Bladder microvascular endothelial cell (primary cell): ENCODE results near the gene CD33. TPM values are rescaled to one million over a fixed set of nuclear protein-coding genes. Genes with fewer than 3 reads are reported as not detected.

Experiments used
- total RNA-seq: library from RNA; depleted of rRNA; stranded (reverse); fragments of >200 nt; gene quantifications from 2 replicates; pipeline ENCODE4 v1.2.3, GENCODE V29; 2014

CD33 gene
- not detected in 2 replicates for total RNA-seq

DNA sequence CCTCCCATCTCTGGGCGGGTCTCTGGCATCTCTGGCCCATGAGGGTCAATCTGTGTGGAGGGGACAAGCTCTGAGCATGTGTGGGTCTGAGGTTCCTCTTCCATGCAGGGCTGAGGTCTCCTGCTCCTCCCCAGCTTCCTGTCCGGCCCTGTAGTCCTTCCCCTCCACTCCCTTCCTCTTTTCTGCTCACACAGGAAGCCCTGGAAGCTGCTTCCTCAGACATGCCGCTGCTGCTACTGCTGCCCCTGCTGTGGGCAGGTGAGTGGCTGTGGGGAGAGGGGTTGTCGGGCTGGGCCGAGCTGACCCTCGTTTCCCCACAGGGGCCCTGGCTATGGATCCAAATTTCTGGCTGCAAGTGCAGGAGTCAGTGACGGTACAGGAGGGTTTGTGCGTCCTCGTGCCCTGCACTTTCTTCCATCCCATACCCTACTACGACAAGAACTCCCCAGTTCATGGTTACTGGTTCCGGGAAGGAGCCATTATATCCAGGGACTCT, at the start of gene CD33:
TSS of gene CD33 (plus strand) at position 183 of the 496 bp plus-strand sequence. CDS start at position 222, 39 bp downstream.

DNA sequence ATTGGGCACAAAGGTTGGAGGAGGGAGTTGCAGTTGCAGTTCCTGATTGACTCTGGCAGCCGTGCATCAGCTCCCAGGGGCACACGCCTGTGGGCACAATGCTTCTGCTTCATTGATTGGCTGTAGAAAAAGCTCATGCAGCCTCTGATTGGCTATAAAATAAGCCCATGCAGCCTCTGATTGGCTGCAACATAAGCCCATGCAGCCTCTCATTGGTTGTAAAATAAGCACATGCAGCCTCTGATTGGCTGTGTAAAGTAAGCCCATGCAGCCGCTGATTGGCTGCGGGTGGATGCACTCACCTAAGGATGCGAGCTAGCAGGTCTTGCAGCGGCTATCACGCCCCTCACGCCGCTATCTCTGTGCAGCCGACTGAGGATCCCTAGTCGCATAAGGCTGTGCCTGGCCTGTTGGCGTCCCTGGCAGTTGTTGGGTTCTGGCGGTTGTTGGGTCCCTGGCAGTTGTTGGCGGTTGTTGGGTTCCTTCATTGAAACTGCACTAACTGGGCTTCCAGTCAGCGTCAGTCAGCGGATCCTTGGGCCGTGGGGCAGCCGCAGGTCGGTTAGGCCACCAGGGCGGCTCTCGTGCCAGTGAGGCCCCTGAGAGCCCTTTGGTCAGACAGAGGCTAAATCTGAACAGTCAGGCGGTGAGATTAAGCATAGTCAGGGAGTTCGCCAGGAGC, 26.0 kb downstream of the CD33 start, which contains the start of gene SIGLECL1:
TSS of gene SIGLECL1 (plus strand) at position 295 of the 682 bp plus-strand sequence. CDS start 12,993 bp downstream, outside the sequence.

Other genes with a start within 250 kb of the CD33 start
- not detected in 2 replicates for gene KLK7, start 241.2 kb upstream of the CD33 start, total RNA-seq
- under 0.01 TPM in 1 of 2 replicates, not detected in the other for gene KLK8, start 223.5 kb upstream of the CD33 start, total RNA-seq
- 2.3 TPM in 1 of 2 replicates, not detected in the other for gene KLK10, start 205.4 kb upstream of the CD33 start, total RNA-seq
- not detected in 2 replicates for gene KLK11, start 198.5 kb upstream of the CD33 start, total RNA-seq
- not detected in 2 replicates for gene KLK12, start 190.1 kb upstream of the CD33 start, total RNA-seq
- not detected in 2 replicates for gene KLK13, start 160.0 kb upstream of the CD33 start, total RNA-seq
- not detected in 2 replicates for gene KLK14, start 142.2 kb upstream of the CD33 start, total RNA-seq
- 3.9 and 5.4 TPM in 2 replicates for gene CTU1, start 116.7 kb upstream of the CD33 start, total RNA-seq
- gene SIGLEC9, start 100.2 kb upstream of the CD33 start, total RNA-seq: 0.06 TPM in 1 of 2 replicates, not detected in the other
- gene SIGLEC7, start 82.8 kb upstream of the CD33 start, total RNA-seq: not detected in 2 replicates
- gene SIGLECL1, start 26.0 kb downstream of the CD33 start, total RNA-seq: not detected in 2 replicates
- not detected in 2 replicates for gene IGLON5, start 86.6 kb downstream of the CD33 start, total RNA-seq
- under 0.01 and 0.06 TPM in 2 replicates for gene VSIG10L, start 117.1 kb downstream of the CD33 start, total RNA-seq
- gene ETFB, start 141.3 kb downstream of the CD33 start, total RNA-seq: 77.5 and 117 TPM in 2 replicates
- gene CLDND2, start 143.9 kb downstream of the CD33 start, total RNA-seq: not detected in 2 replicates
- not detected in 2 replicates for gene NKG7, start 147.6 kb downstream of the CD33 start, total RNA-seq
- not detected in 2 replicates for gene LIM2, start 162.9 kb downstream of the CD33 start, total RNA-seq
- gene C19orf84, start 165.5 kb downstream of the CD33 start, total RNA-seq: not detected in 2 replicates
- not detected in 2 replicates for gene SIGLEC10, start 192.6 kb downstream of the CD33 start, total RNA-seq
- gene SIGLEC8, start 233.4 kb downstream of the CD33 start, total RNA-seq: not detected in 2 replicates